Keratinocyte (primary cell): Measurements from ENCODE around the gene PRAMEF20. TPM values are rescaled to one million over a fixed set of nuclear protein-coding genes. Genes with fewer than 3 reads are reported as not detected.

ENCODE experiments used
- DNase-seq: peaks from one replicate; pipeline ENCODE4 v3.0.0-alpha.2; 2011; ENCODE audit warnings: low read depth, missing footprints, low spot score
- FAIRE-seq: peaks from 2 replicates; lab custom pipeline; 2011; peaks lifted over from hg19 to GRCh38; lab: Jason Lieb, UNC
- H2AFZ ChIP-seq: 2 replicates; pipeline ENCODE4 v1.6.0; 2012; ENCODE audit warnings: low read length, control low read depth, inconsistent platforms; ENCODE audit not compliant: control insufficient read depth
- H3K27ac ChIP-seq: 2 replicates; pipeline ENCODE4 v1.5.1; 2011; ENCODE audit warnings: low read length; ENCODE audit not compliant: control insufficient read depth, insufficient read depth
- H3K27me3 ChIP-seq: 3 replicates; pipeline ENCODE4 v1.6.0; 2011; ENCODE audit warnings: low read length; ENCODE audit not compliant: control insufficient read depth, insufficient read depth; ENCODE audit errors: extremely low read depth
- H3K36me3 ChIP-seq, 2 experiments: 2 replicates in 1 of 2; 3 replicates in 1 of 2; pipeline ENCODE4 v1.5.1; 2011; ENCODE audit warnings: low read length in 2 of 2, mild to moderate bottlenecking in 1 of 2; ENCODE audit not compliant: control insufficient read depth in 2 of 2, insufficient read depth in 2 of 2; ENCODE audit errors: extremely low read depth in 1 of 2
- H3K4me1 ChIP-seq: 3 replicates; pipeline ENCODE4 v1.5.1; 2011; ENCODE audit warnings: low read length; ENCODE audit not compliant: control insufficient read depth, insufficient read depth; ENCODE audit errors: extremely low read depth
- H3K4me2 ChIP-seq: 3 replicates; pipeline ENCODE4 v1.6.0; 2011; ENCODE audit warnings: low read depth, low read length; ENCODE audit not compliant: control insufficient read depth, insufficient read depth; ENCODE audit errors: extremely low read depth
- H3K4me3 ChIP-seq, 3 experiments: fragments of 200-600 bp in 1 of 3; sonication (generic) in 1 of 3; 2 replicates in 2 of 3; 3 replicates in 1 of 3; pipeline ENCODE4 v1.5.1; 2011 to 2016; ENCODE audit warnings: low read length in 3 of 3, mild to moderate bottlenecking in 3 of 3, control low read depth in 2 of 3, inconsistent platforms in 1 of 3, low read depth in 1 of 3, mixed read lengths in 1 of 3, mixed run types in 1 of 3, moderate library complexity in 1 of 3; ENCODE audit not compliant: control insufficient read depth in 2 of 3, insufficient read depth in 2 of 3; ENCODE audit errors: extremely low read depth in 1 of 3
- H3K79me2 ChIP-seq: 2 replicates; pipeline ENCODE4 v1.6.0; 2012; ENCODE audit warnings: low read length; ENCODE audit not compliant: control insufficient read depth, insufficient read depth
- H3K9ac ChIP-seq: 3 replicates; pipeline ENCODE4 v1.6.0; 2011; ENCODE audit warnings: low read length; ENCODE audit not compliant: control insufficient read depth, insufficient read depth; ENCODE audit errors: extremely low read depth
- H3K9me1 ChIP-seq: 3 replicates; pipeline ENCODE4 v1.6.0; 2011; ENCODE audit warnings: low read length; ENCODE audit not compliant: control insufficient read depth, insufficient read depth; ENCODE audit errors: extremely low read depth
- H3K9me3 ChIP-seq: 2 replicates; pipeline ENCODE4 v1.5.1; 2012; ENCODE audit warnings: low read depth, low read length; ENCODE audit not compliant: control insufficient read depth
- H4K20me1 ChIP-seq: 3 replicates; pipeline ENCODE4 v1.6.0; 2011; ENCODE audit warnings: low read length; ENCODE audit not compliant: control insufficient read depth, insufficient read depth; ENCODE audit errors: extremely low read depth
- CTCF ChIP-seq, 3 experiments: IDR thresholded peaks in 1 of 3; conservative IDR thresholded peaks in 1 of 3; optimal IDR thresholded peaks in 1 of 3; 2 replicates in 2 of 3; 3 replicates in 1 of 3; pipeline versions ENCODE3 to v1.5.1; 2011; ENCODE audit warnings: low read length in 3 of 3, mild to moderate bottlenecking in 3 of 3, moderate library complexity in 2 of 3, control low read depth in 1 of 3, inconsistent platforms in 1 of 3; ENCODE audit not compliant: insufficient read depth in 2 of 3; ENCODE audit errors: extremely low read depth in 1 of 3
- EZH2 ChIP-seq: IDR thresholded peaks from one replicate; pipeline ENCODE4 v1.6.1; 2012; ENCODE audit warnings: inconsistent platforms, mild to moderate bottlenecking, low read length, moderate library complexity
- dilution Hi-C: fragments of 300-500 bp; cut with MboI; formaldehyde crosslinking; loops from one replicate; pipeline ENCODE4 v1.7.0; 2020; ENCODE audit warnings: low sequenced_read_pairs; ENCODE audit not compliant: extremely low pct_ligation_motif_present
- polyA plus RNA-seq, 5 experiments: library from polyadenylated mRNA; depleted of rRNA in 3 of 5; stranded (reverse) in 3 of 5; stranded (forward) in 1 of 5; unstranded in 1 of 5; fragments of >200 nt; gene quantifications; 1 replicate in 1 of 5; 2 replicates in 3 of 5; 3 replicates in 1 of 5; pipeline versions ENCODE4 v1.2.1 to v1.2.3, GENCODE V29; 2011 to 2012; ENCODE audit warnings: missing spikeins in 2 of 5, low read depth in 1 of 5, low replicate concordance in 1 of 5

Gene PRAMEF20
- polyA plus RNA-seq, 1 donor (not counting 4 experiments of a cell fraction or from before 2014, with no cell fraction given) = not detected

GRCh38 chr1:13465515-13465914 is 55.3 kb downstream of the PRAMEF20 start:
- no peaks in the 10 kb centered on the region for H3K27me3 ChIP-seq
- no peaks in the 10 kb centered on the region for H3K36me3 ChIP-seq
- H3K79me2 ChIP-seq = no peaks in the 10 kb centered on the region
- H3K9me1 ChIP-seq = no peaks in the 10 kb centered on the region
- no peak overlapping the region for H2AFZ ChIP-seq
- DNase-seq = no peak
- no peak for TF ChIP-seq EZH2
- TF ChIP-seq CTCF (optimal IDR thresholded peaks at IDR 0.05 in 1 of 3, IDR thresholded peaks at IDR 0.05 in 1 of 3, conservative IDR thresholded peaks at IDR 0.05 in 1 of 3; ENCODE audit: extremely low read depth in 1 of 3, insufficient read depth in 2 of 3, low read length in 3 of 3) = no peak
- no peaks in the 10 kb centered on the region for H3K9me3 ChIP-seq
- H3K4me1 ChIP-seq = no peaks in the 10 kb centered on the region
- no peak overlapping the region for H3K27ac ChIP-seq
- dilution Hi-C loops = no loop called here
- H4K20me1 ChIP-seq = no peaks in the 10 kb centered on the region
- no peak overlapping the region for H3K4me3 ChIP-seq
- no peak overlapping the region for H3K9ac ChIP-seq
- H3K4me2 ChIP-seq = no peak overlapping the region
- no peak for FAIRE-seq

DNA sequence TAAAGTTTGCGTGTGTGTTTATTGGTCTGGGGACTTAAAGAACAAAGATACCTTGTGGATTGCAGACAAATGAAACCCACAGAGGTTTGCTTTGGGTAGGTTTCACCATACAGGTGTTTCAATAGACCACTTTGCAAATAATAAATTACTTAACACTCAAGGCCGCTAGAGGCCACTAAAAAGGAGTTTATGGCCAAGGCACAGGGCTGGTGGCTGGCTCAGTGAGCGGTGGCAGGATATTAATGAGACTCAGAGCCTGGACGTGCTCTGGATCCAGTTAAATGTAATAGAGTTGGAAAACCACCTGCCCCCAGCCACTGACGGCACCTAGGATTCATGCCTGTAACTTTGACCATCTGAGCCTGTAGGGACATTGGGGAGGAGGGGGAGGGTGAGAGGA is 59.1 kb downstream of the PRAMEF20 start:
- DNase-seq (no peak), FAIRE-seq (no peak)
- Histone ChIP-seq H2AFZ (no peak overlapping the region), H3K4me2 (no peak overlapping the region), H3K4me1 (no peaks in the 10 kb centered on the region), H3K36me3 (no peaks in the 10 kb centered on the region), H3K27ac (no peak overlapping the region), H3K9ac (no peak overlapping the region), H3K9me3 (no peaks in the 10 kb centered on the region), H3K27me3 (no peaks in the 10 kb centered on the region), H4K20me1 (no peaks in the 10 kb centered on the region), H3K4me3 (no peak overlapping the region), H3K79me2 (no peaks in the 10 kb centered on the region), H3K9me1 (no peaks in the 10 kb centered on the region)
- dilution Hi-C loops = no loop called here
- TF ChIP-seq EZH2 (no peak), CTCF (optimal IDR thresholded peaks at IDR 0.05 in 1 of 3, IDR thresholded peaks at IDR 0.05 in 1 of 3, conservative IDR thresholded peaks at IDR 0.05 in 1 of 3; ENCODE audit: extremely low read depth in 1 of 3, insufficient read depth in 2 of 3, low read length in 3 of 3) (peak in 2 of 3 experiments; percentile 24 to 42)

Other genes starting within 250 kb of the PRAMEF20 start
- gene HNRNPCL4, start 244.8 kb upstream of the PRAMEF20 start, polyA plus RNA-seq = not detected in 3 replicates
- not detected in 3 replicates for gene PRAMEF9, start 238.6 kb upstream of the PRAMEF20 start, polyA plus RNA-seq
- not detected in 3 replicates for gene PRAMEF13, start 209.0 kb upstream of the PRAMEF20 start, polyA plus RNA-seq
- gene PRAMEF18, start 184.3 kb upstream of the PRAMEF20 start, polyA plus RNA-seq = not detected in 3 replicates
- gene PRAMEF5, start 156.3 kb upstream of the PRAMEF20 start, polyA plus RNA-seq = not detected in 3 replicates
- not detected in 3 replicates for gene PRAMEF8, start 125.3 kb upstream of the PRAMEF20 start, polyA plus RNA-seq
- not detected in 3 replicates for gene PRAMEF33, start 106.9 kb upstream of the PRAMEF20 start, polyA plus RNA-seq
- gene PRAMEF15, start 94.9 kb upstream of the PRAMEF20 start, polyA plus RNA-seq = not detected in 3 replicates
- gene PRAMEF14, start 63.3 kb upstream of the PRAMEF20 start, polyA plus RNA-seq = not detected in 3 replicates
- gene PRAMEF19, start 38.5 kb upstream of the PRAMEF20 start, polyA plus RNA-seq = not detected in 3 replicates
- gene PRAMEF17, start 20.8 kb upstream of the PRAMEF20 start, polyA plus RNA-seq = not detected in 3 replicates
- 0.03 TPM in 1 of 3 replicates, not detected in the others for gene LRRC38, start 103.6 kb downstream of the PRAMEF20 start, polyA plus RNA-seq
- gene PDPN, start 173.4 kb downstream of the PRAMEF20 start, polyA plus RNA-seq = 27.5 to 110 TPM (median 29.9 TPM) in 3 replicates